ENCODE measurements around the gene USP53. TPM values are rescaled to one million over a fixed set of nuclear protein-coding genes. Genes with fewer than 3 reads are reported as not detected.

The USP53 gene
- 7.3 to 11.9 TPM (median 10.5 TPM) in 5 replicates for total RNA-seq (2022; extraction: Qiagen RNA extraction; ENCODE audit: low read depth)

DNA sequence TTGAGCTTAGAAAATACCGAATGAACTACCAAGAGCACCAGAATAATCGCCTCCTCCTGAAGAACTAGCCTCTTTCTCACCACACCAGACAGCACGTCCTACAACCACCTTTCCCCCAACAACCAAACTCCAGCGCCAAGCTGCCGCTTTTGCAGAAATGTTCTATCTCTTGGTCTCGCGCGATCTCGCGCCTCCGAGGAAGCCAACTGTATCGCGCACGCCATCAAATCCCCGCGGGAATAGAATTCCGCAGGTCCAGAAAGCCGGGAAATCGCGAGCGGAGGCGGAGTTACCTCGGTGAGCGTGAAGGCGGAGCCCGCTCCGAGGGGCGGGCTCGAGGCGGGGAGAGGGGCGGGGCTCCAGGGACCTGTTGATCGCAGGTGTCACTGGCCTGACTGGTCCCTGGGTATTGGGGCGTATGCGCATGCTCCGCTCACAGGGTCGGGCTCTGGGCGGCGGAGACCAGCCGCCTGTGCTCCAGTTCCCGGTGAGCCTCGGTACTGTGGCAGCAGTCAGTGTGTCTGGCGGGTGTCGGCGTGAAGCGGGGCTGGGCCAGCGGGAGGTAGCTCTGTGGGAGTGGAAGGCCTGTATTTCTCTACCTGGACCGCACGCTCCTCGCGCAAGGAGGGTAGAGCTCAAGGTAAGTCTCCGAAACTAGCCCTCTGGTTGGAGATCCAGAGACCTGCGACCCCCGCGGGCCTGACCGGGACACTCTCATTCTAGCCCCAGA, at the start of gene USP53:
Gene USP53 (plus strand): TSS at position 480 of the 730 bp plus-strand sequence. CDS start 27,047 bp downstream, outside the sequence.

DNA sequence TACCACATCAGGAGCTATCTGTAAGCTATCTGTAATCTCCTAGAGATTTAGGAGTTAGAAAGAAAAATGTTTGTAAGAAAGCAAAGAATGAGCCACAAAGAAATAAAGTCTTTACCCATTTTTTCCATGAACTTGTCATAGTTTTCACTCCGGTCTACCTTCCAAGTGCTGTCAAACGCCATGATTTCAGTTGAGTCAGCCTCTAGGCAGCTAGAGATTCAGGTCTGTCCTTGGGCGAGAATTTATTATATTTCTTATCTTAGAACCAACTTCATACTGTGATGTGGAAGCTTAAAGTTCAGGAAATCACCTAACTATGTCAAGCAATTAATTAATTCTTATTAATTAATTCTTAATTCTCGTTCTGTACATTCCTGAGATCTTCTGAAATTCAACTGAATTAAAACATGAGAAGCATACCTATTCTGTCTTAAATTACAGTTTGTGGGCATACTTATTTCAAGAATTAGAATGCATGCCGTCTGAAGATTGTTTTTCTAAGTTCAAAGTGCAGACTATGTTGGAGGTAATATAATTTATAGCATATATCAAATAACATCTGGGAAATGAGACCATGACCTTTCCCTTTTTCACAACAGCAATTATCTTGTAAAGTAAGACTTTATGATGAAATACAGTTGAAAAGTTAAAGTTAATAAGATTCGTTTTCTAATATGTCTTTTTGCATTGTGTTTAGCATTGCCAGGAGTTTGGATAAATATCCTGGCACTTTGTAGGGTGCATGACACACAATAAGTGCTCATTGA, 109.6 kb downstream of the USP53 start, which contains the start of gene FABP2:
Gene FABP2 (minus strand): TSS at position 218 of the 767 bp plus-strand sequence. CDS start 36 bp downstream, at position 182.

Other genes with a start within 250 kb of the USP53 start
- not detected in 5 replicates for gene MYOZ2, start 76.9 kb upstream of the USP53 start, total RNA-seq (2022; extraction: Qiagen RNA extraction; ENCODE audit: low read depth)
- gene FABP2, start 109.4 kb downstream of the USP53 start, total RNA-seq (2022; extraction: Qiagen RNA extraction; ENCODE audit: low read depth) = not detected in 5 replicates

Measured in A549 treated with GW870086 at 1 μM for 4 hours (cell line).